Retinal pigment epithelial cell (primary cell): ENCODE measurements around the gene ORM2.

ENCODE experiments used
- DNase-seq: peaks from one replicate; pipeline ENCODE4 v3.0.0-alpha.2; 2010; ENCODE audit warnings: low read depth
- H3K4me3 ChIP-seq: 2 replicates; pipeline ENCODE4 v1.5.1; 2011; ENCODE audit warnings: mild to moderate bottlenecking, low read length, control low read depth, moderate library complexity
- TF ChIP-seq, protein P1 (sequence below): conservative IDR thresholded peaks from 2 replicates; pipeline ENCODE4 v1.5.1; 2011; ENCODE audit warnings: low read depth, low read length, control low read depth, inconsistent platforms

ORM2 gene

DNA sequence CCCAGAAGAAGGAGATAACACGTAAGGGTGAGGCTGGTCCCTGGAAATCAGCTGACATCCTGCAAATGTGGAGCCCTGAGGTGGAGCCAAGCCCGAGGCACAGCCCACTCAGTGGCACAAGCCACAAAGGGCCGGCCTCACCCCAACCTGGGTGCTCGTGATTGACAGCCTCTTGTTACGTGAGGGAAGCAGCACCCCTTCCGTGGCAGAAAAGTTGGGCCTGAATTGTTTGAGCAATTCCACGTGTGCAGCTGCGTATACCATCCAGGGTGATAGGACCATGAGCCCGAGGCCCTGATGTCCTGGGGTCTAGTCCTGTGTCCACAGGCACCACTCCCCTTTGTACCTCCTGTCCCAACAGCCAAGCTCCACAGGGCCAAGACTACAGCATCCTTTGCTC lies 4.8 kb downstream of the ORM2 start:
- H3K4me3 ChIP-seq, result no peak overlapping the region
- TF ChIP-seq, protein P1, sequence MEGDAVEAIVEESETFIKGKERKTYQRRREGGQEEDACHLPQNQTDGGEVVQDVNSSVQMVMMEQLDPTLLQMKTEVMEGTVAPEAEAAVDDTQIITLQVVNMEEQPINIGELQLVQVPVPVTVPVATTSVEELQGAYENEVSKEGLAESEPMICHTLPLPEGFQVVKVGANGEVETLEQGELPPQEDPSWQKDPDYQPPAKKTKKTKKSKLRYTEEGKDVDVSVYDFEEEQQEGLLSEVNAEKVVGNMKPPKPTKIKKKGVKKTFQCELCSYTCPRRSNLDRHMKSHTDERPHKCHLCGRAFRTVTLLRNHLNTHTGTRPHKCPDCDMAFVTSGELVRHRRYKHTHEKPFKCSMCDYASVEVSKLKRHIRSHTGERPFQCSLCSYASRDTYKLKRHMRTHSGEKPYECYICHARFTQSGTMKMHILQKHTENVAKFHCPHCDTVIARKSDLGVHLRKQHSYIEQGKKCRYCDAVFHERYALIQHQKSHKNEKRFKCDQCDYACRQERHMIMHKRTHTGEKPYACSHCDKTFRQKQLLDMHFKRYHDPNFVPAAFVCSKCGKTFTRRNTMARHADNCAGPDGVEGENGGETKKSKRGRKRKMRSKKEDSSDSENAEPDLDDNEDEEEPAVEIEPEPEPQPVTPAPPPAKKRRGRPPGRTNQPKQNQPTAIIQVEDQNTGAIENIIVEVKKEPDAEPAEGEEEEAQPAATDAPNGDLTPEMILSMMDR, result no peak
- DNase-seq, result no peak

DNA sequence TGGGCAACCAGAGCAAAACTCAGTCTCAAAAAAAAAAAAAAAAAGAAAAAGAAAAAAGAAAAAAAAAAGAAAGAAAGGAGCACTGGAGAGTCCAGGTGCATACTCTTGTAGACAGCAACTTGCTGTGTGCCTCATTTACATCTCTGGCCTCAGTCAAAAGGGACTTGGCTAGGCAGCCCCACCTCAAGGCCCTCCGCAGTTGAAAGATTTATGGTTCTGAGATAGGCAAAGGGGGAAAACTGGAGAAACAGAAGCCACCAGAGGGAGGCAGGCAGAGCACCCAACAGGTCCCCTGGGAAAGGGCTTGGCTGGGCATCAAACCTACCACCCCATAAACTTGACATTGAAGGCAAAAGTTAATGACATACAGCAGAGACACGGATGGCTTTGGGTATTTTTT lies 6.1 kb downstream of the ORM2 start:
- no peak overlapping the region for H3K4me3 ChIP-seq
- TF ChIP-seq, protein P1, result no peak
- DNase-seq, result no peak

DNA sequence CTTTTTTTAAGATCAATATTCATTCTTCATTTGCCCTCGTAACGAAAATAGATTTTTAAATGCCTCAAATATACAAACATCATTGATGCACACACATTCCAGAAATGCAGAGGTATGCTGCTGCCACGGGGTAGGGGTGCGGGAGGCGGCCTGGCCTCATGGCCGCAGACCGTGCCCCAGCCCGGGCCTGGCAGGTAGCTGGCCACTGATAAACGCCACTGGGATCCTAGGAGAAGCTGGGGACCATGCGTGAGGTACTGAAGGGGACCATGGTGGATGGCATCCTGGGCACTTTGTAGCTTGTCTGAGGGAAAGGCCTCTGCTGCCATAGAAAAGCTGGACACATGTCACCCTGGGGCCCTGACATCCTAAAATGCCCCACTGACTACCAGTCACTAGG lies 6.5 kb downstream of the ORM2 start:
- H3K4me3 ChIP-seq, result no peak overlapping the region
- no peak for DNase-seq
- TF ChIP-seq, protein P1, result no peak

DNA sequence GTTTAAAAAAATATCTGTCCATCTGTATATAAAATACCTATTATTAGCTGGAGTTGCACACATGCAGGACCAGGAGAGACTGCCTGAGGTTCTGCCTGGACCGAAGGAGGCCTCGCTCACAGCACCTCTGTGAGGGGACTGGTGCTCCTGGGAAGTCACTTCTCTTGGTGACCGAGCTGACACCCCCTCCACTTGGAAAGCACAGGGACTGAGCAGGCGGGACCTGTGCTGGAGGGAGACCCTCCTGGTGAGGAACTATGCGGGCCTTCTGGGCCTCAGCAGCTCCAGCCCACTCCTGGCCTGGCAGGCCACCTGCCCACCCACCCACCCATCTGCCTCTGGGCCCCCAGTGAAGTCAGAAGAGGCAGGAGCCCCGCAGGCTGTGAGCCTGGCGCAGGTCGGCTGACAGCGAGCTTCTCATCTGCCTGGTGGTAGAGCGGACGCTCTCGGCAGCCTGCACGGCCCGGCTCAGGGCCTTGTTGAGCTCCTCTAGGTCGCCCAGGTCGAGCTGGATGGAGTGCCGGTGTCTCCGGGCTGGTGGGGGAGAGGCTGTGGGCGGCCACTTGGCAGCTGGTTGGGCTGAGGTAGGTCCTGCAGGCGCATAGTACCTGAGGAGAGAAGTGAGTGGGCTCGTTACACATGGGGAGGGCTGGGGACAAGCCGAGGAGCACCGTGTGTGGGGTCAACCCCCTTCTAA lies 7.2 kb downstream of the ORM2 start:
- no peak overlapping the region for H3K4me3 ChIP-seq
- DNase-seq, result no peak
- TF ChIP-seq, protein P1, result no peak

DNA sequence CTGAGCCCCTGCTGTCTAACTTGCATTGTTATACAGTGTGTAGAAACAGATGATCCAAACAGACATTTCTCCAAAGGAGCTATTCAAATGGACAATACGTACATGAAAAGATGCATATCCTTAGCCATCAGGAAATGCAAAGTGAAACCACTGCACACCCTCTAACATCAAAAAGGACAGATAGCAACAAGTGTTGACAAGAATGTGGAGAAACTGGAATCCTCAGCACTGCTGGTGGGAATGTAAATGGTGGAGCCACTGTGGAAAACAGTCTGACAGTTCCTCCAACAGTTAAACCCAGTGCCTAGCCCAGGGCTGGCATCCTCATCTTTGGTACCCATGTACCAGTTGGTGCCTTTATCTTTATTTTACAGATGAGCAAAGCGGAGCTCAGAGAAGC lies 8.5 kb downstream of the ORM2 start:
- H3K4me3 ChIP-seq, result no peak overlapping the region
- DNase-seq, result no peak
- TF ChIP-seq, protein P1, result no peak

DNA sequence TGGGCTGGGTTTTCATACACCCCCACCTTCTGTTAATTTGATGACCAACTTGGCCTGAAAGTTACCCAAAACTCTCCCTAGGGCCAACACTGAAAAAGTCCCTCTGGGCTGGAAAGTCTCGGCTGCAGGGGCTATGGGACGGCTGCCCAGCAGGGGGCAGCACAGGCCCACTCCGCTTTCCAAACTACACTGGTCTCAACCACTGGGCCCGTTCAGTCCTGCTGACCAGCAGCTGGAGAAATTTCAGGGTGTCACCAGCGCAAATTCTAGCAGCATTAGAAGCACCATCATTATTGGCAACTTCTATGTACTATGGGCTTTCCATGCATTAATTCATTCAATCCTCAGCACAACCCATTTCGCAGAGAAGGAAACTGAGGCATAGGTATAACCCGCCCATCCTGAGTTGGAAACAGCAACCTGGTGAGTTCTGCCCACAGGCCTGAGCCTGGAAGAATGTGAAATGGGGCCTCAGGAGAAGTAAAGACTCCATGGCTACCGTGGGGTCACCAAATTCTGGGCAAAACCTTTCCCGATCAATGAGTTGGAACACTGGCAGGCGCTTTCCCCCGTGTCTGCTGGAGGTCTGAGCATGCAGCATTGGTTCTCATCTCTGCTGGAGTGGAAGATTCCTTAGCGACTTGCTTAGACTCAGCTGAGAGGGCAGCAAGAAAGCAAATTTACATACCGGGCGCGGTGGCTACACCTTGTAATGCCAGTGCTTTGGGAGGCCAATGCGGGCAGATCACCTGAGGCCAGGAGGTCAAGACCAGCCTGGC lies 9.7 kb downstream of the ORM2 start:
- TF ChIP-seq, protein P1, result peak; percentile 94
- no peak overlapping the region for H3K4me3 ChIP-seq
- DNase-seq, result no peak

DNA sequence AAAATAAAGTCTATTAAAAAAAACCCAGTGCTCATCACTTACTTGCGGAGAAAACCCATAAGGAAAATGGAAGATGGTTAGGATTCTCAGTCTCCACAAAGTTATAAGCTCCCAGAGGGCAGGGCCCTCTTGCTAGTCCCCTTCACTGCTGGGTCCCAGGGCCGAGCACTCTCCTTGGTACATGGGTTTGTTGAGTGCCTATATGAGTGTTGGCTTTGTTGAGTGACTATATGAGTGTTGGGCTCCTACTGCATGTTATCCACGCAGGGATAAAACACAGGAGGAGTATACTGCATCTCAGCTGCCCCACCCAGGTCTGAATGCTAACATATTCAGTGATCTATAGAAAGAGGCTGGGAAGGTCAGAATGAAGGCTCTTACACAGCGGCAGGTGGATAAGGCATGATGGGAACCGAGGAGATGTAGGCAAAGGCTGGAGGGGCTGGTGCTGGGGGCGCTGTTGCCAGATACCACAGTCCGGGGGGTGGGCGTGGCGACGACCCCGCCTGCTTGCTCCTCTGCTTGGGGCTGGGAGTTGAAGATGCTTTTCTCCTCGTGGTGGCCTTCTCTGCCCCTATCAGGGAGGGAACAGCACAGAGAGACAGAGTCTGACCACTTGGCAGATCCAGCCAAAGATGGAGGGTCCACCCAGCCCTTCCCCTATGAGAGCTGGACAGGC lies 11.6 kb downstream of the ORM2 start:
- TF ChIP-seq, protein P1, result no peak
- DNase-seq, result no peak
- no peak overlapping the region for H3K4me3 ChIP-seq
